HG03432 (cell line): ENCODE data around the gene PDCD4.
A peak's percentile ranks its signal among the peaks of the same experiment; 100 is the strongest.

Source experiments
- ATAC-seq: cut with Tn5 transposase; IDR thresholded peaks from one replicate; pipeline ENCODE4 v1.9.1; 2021; ENCODE audit warnings: mild to moderate bottlenecking, moderate library complexity; ENCODE audit not compliant: unreplicated experiment

Gene PDCD4

GRCh38 chr10:110871298-110872084 lies at the start of gene PDCD4:
TSS of gene PDCD4 (plus strand) at chr10:110871928. CDS start at chr10:110876028, 4,100 bp downstream.
- peak; percentile 87 for ATAC-seq

DNA sequence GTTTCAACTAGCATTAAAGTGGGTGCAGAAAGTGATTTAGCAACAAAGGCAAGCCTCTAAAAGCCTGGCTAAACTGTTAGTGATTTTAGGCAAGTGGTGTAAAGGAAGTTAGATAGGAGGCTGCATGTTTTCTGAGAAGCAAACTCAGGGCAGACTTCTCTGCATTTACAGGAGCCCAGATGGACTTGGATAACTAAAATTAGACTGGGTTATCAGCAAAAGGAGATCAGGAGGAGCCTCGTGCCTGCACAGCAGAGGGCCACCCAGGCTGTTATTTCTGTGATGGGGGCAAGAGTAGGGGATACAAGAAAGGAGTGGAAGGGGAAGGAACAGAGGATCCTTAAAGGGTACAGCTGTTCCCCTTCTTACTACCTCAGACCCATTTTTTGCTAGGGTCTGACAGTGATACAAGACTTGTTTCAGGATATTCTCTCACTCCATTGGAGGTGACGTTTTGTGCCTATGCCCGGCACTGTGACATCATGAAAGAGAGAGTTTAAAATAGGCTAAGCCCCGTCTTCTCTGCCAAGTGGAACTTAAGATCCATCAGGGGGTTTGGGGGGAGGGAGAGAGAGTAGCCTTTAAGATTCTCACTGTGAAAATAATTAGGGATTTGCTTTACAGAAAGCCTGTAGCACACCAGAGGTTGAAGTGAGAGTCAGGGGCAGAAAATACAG lies 49.6 kb upstream of the PDCD4 start:
- no peak for ATAC-seq

GRCh38 chr10:110822712-110823311 lies 48.9 kb upstream of the PDCD4 start:
- no peak for ATAC-seq

DNA sequence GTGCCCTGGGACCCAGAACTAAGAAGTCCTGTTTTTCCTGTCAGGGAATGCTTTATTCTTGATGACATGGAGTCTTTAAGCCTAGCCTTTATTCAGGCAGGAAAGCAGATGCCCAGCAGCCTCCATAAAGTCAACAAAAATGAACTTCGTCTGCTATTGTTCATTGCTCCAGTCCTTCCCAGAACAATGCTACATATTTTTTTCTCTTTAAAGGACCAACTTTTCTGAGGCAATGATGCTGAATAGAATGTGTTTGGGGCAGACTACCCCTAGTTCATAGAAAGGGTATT lies 47.6 kb upstream of the PDCD4 start:
- ATAC-seq, result no peak

DNA sequence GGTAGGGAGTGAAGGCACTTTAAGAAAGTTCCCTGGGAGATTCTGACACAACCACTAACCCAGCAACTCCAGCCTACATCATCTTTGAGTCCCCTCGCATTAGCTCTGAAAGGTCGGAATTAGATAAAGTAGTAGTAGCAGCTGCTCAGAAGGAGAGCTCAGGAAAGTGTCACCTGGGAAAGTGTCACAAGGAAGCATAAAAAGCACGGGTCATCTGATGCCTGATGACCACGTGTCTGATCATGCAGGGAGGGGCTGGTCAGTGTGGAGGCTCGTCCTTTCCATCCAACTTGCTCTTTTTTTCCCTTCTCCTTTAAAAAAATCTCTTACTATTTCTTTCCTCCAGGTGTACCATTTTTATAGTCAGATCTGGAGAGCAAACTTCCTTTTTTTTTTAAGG lies 47.1 kb upstream of the PDCD4 start:
- ATAC-seq, result no peak

DNA sequence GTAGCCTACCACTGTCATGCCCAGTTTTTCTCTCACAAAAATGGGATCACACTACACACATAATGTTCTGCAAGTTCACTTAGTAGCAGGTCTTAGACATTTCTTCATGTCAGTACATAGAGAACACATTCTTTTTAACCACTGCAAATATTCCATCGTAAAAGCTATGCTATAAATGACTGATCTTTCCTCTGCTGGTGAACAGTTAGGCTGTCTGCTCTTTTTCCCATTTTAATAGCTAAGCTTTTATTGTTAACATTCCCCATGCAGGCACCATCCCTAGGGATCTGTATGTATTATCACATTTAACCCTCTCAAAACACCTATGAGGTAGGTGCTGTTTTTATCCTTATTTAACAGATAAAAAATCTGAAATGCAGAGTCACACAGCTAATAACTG lies 46.2 kb upstream of the PDCD4 start:
- no peak for ATAC-seq

DNA sequence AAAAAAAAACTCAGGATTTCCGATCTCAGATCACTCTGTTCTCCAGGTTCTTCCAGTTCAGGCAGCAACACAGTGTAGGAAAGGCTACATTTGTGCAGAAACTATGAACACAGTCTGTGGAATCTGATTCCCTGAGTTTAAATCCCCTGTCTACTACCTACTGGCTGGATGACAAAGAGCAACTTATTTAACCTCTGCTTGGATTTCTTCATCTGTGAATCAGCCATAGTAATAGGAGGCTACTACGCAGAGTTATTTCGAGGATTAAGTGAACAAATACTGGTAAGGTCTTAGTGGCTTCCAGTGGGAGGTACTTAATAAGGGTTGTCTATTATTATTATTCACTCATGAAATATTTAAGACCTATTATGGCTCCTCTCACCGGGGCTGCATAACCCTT lies 44.3 kb upstream of the PDCD4 start:
- ATAC-seq, result no peak

- ATAC-seq, result no peak
Measured at GRCh38 chr10:110827875-110828274, 43.9 kb upstream of the PDCD4 start.

DNA sequence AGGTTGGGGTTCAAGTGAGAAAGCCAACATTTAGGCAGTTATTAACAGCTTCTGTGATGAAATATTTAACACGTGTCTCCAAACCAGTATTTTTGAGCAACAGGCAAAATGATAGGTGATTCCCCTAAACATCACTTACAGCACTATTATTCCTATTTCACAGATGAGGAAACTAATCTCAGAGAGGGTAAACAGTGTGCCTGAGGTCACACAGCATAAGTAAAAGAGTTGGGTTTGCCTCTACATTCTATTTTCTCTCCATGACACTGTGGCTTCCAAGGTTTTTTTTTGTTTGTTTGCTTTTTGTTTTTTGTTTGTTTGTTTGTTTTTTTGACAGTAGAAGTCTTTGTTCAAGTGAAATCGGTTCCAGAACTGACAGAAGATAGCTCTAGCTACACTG lies 43.2 kb upstream of the PDCD4 start:
- ATAC-seq, result no peak

DNA sequence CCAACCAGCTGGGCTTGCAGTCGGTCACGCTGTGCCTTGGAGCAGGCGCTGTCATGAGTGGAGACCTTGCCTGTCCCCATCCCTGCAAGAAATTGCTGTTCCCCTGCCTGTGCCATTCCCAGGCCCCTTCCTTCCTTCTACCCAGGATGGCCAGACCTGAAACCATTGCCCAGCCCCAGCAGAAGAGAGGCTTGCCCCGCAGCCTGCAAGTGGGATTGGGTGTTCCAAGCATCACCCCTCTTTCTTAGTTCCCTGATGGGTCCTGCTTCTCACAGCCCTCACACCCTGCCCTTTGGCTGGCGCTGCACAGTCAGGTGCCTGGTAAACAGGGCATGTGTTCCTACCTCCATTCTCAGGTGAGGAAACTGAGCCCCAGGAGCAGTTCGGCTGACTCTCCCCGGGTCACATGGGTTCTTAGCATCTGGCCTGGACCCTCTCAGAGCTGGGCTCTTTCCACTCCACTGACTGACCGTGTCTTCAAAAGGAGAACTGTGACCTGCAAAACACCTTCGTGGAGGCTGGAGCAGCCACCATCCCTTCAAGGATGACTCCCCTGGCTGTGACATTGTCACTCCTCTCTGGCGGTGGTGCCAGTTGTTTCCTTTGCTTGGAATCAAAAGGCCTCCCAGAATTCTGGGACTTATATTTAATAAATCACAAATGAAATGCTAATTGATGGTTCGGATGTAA lies 41.9 kb upstream of the PDCD4 start:
- ATAC-seq, result no peak

- no peak for ATAC-seq
Measured at GRCh38 chr10:110833234-110833940, 38.3 kb upstream of the PDCD4 start.

DNA sequence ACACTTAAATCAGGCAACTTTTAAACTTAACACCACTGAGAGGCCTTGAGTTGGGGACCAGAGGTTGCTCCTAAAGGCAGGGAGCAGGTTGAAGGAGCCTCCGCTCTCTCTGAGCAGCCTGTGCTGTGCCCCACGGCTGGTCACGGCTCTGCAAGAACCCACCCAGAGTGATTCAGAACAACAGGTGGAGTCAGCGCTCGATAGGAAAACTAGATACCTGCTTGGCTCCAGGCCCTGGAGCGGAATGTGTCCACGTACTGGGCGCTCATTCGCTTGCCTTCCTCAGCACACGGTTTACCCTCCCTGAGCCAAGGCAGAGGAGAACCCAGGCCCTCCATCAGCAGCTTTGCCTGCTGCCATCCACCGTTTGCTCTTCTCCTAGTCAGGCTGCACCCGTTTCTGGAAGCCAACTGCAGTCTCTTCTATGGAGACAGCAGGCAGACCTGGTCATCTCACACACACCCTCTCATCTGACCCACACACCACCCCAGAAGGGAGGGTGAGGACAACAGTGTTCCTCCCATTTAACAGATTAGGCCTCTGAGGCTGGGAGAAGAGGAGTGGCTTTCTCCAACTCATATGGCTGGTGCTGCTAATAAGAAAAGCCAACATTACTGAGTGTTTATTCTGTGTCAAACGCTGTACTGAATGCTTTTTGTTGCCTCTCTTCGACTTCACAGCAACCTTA lies 37.6 kb upstream of the PDCD4 start:
- ATAC-seq, result no peak

- no peak for ATAC-seq
Measured at GRCh38 chr10:110834629-110835301, 37.0 kb upstream of the PDCD4 start.

DNA sequence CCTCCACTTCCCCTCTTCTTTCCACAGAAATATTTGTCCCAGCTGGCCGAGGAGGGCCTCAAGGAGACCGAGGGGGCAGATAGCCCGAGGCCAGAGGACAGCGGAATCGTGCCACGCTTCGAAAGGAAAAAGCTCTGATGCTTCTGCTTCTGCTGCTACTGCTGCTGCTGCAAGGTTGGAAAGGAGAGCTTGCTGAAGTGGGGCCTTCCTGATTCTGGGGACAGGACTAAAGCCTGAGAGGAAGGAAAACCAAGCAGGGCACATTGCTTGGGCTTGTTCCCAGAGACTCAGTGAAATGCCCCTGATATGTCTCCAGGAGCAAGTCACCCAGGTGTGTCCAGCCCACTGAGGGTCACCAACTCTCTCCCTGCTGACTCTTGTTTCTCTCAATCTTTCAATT lies 35.9 kb upstream of the PDCD4 start:
- no peak for ATAC-seq

DNA sequence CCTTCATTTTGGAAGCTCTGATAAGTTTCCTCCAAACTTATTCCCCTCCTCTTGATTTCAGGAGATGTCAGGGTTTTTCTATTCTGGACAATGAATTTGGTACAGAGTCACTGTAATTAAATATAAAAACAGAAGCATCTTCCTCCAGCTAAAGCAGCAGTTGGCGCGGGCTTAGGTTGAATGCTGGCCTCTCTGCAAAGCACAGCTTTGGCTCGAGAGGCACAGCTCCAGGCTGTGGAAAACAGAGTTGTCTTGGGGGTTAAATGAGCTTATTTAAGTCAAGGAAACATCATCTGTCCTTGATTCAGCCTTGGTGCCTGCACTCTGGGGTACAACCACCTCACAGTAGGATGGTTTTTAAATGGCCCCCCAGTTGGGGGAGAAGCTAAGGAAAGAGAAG lies 35.0 kb upstream of the PDCD4 start:
- no peak for ATAC-seq

- ATAC-seq, result no peak
Measured at GRCh38 chr10:110837418-110838171, 34.1 kb upstream of the PDCD4 start.

DNA sequence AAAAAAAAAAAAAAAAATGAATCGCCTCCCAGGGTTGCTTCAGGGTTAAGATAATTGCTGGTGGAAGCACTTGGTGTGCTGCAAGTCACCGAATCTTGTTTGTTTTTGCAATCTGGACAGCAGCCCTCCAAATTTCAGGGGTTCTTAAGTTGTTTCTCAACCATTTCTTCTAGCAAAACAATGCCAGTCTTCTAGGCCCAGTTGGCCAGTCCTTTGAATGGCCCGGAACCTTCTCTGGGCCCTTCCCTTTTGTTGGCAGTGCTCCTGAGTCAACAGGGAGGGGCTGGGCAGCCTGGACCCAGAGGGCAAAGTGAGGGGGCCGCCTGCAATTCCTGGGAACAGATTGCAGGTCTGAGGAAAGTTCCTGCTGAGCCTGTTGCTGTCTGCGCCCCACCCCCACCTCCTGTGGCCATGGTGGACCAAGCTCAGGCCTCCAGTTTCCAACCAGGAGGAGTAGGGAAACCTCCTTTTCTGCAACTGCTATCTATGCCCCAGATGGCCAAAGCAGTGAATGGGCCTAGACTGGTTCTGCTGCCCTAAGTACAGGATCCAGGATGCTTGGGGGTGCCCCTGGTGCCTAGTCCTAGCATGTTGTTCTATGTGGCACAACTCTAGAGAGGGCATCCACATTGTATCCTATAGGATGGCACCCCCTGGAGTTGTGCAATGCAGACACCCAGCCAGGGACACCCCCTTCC lies 31.4 kb upstream of the PDCD4 start:
- ATAC-seq, result no peak

- ATAC-seq, result no peak
Measured at GRCh38 chr10:110840923-110841428, 30.8 kb upstream of the PDCD4 start.
